ENCODE data around the gene SYT13.

The SYT13 gene

DNA sequence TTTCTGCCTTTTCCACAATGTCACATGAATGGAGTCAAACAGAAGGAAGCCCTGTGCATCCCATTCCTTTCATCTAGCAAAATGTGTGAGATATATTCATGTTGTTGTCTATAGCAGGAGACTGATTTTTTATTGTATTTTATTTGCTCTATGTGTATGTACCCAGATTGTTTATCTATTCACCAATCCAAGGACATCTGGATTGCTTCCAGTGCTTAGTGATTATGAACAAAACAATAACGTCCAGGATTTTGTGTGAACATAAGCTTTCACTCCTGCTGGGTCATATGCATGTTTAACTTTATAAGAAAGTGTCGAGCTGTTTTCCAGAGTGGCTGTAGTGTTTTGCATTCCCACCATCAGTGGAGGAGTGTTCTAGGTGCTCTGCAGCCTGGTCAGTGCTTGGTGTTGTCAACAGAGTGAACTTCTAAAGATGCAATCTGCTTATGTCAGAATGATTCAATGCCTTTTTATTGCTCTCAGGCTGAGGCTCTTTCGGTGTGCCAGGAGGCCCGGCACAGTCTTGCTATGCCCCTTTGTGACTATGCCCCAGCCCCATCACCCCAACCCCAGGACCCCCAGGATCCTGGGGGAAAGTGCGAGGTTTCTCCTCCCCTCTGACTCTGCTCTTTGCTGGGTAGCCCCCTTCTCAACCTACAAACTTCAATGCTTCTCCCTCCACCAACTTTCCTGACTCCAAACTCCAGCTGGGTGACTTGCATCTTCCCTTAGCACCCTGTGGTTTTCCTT is 19.9 kb upstream of the SYT13 start:
- DNase-seq: no peak

DNA sequence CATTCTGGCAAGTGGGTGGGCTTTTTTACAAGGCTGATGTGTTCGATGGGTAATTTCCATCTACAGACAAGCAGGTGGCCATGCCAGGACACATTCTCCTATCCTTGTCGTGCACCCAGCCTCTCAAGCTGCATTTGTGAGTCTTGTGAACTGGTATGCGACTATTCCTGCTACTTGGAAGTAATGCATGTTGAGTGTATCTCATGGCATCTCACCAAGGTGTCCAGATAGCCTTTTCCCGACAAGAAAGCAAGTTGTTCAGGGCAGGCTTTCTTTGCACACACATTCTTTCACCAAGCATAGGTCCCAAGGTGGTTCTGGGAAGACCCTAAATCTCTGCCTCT is 18.8 kb upstream of the SYT13 start:
- no peak for DNase-seq

DNA sequence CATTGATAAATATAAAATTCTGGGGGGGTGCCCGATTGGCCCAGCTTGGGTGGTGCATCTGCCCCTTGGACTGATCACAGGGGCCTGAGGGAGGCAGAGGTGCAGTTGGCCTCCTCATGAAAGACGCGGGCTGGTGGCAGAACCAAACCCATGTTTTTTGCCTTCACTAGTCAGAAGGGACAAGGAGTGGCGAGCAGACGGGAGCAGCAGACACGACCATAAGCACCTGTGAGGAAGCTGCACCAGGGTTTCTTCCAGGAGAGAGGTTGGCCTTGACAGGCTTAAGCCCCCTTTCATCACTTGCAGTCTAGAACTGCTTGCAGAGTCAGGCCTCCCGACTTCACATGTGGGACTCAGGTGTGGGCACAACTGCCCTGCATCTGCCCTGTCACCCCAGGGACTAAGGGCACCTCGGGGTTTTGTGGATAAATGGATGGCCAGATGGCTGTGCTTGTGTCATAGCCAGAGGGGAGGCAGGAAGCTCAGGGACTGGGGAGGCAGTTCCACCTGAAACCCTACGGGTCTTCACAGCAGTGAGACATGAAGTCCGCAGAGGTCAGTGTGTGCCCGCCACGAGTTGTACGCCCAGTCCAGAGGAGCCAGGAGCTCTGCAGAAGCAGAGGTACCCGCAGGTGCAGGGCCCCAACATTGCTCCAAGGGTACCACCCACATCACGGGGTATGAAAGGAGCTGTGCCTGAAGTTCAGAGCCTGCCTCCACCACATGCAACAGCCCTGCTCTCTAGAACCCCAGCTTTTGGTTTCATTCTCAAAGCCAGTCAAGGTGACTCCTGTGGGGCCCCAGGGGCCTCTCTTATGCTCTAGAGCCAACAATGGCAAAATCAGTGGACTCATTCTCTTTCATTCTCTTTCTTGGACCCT is 18.2 kb upstream of the SYT13 start:
- DNase-seq: no peak

DNA sequence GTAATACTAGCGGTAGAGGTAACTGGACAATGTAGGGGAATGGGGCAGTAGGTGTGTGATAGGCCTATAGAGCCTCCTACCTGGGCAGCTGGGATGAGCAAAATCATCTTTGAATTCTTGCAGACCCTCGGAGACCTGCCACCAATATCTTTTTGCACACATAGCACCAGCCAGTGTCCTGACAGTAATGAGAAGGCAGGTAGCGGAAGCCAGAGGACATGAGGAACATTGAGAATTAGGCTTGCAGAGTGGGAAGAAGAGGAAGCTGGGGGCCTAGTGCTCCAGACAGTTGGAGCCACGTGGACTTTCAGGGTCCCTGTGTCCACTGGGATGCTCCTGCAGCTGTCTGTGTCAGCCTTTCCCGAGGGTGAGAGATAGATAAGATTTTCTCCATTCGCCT is 17.2 kb upstream of the SYT13 start:
- no peak for DNase-seq

DNA sequence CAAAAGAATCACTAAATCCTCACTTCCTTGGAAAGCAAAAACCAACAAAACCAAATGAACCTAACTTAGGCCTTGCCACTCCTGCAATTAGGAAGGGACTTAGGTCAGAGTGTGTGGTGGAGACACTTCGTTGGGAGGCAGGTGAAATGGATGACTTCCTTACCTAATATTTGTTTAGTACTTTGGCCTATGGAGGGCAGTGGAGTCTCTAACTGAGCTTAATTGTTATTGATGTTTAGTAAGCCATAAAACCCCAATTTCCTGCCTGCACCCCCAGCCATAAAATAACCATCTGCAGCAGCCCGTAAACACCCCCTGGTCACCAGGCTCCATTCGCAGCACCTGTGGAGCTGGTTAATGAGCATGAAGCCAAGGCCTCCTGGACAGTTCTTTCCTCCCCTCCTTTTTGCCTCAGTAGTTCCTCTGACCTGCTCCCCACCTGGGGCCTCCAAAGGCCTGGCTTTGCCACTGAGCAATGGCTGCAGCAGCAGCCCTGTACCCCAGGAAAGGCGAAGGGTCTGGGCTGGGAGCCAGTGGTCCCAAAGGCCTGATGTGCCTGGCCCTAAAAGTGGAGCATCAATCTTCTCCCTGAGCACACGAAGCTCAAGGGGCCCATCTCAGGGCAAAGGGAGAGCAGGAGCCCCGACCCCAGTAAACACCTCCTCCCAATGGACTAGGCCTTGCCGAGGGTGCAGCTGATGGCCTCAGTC is 15.6 kb upstream of the SYT13 start:
- no peak for DNase-seq

DNA sequence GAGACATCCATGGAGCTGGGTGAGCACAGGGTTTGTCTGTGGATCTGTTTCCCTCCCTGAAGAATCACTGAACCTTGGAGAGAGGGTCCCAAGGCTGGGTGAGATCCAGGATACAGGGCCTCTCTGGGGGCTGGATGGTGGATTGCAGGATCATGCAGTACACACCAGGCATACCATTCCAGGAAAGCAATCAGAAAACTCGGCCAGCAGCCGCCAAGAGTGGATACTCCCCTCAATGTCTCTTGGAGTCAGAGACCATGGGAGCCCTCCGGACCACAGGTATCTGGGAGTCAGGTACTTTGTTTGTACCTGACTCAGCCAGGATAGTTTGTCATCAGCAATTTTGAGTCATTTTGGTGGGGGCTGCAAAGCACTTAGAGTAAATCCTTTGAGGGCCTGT is 14.6 kb upstream of the SYT13 start:
- no peak for DNase-seq

DNA sequence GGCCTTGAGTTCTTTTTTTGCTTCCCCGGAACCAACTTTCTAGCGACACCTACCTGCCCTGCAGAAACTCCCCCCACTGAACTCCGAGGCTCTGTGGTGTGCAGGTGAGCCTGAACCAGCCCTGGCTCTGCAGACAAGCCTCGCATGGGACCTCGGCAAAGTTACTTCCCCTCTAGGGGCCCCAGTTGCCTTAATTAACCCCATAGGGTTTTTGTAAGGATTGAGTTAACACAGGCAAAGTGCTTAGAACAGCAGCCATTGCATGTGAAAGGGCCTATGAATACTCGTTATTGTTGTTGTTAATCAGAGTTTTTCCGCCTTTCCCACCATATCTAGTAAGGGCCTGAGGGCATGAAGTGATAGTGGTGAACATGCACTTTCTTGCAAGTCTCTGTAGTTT is 12.6 kb upstream of the SYT13 start:
- no peak for DNase-seq

DNA sequence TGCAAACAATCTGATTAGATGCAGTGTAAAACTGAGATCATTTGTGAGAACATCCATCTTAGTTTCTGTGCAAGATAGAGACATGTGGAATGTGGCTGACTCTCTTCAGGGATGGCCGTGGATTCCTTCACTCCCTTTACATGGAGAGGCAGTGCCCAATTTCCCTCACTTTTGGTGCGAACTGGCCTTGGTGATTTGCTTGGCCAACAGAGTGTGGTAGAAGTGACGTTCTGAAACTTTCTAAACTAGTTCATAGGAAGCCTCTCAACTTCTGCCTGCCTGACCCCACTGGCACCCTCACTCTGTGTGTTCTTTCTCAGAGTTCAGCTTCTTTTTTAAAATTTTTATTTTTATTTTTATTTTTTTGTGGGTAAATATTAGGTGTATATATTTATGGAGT is 9.9 kb upstream of the SYT13 start:
- DNase-seq: no peak

DNA sequence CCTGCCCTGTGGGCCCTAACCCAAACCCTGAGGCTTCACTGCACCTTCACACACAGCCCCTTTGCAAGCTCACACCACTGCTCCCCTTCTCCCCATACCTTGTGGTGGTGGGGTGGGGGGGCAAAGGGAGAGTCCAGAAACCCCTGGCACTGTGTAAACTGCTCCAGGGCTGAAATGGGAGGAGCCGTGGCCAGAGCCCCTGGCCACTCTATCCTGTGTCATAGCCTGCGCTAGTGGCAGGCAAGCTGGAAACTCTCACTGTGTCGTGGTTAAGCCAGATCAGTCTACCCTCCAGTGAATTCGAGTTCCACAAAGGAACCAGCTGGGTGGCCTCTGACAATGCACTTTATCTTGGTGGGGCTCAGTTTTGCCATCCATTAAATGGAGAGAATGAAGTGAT is 8.4 kb upstream of the SYT13 start:
- DNase-seq: no peak

DNA sequence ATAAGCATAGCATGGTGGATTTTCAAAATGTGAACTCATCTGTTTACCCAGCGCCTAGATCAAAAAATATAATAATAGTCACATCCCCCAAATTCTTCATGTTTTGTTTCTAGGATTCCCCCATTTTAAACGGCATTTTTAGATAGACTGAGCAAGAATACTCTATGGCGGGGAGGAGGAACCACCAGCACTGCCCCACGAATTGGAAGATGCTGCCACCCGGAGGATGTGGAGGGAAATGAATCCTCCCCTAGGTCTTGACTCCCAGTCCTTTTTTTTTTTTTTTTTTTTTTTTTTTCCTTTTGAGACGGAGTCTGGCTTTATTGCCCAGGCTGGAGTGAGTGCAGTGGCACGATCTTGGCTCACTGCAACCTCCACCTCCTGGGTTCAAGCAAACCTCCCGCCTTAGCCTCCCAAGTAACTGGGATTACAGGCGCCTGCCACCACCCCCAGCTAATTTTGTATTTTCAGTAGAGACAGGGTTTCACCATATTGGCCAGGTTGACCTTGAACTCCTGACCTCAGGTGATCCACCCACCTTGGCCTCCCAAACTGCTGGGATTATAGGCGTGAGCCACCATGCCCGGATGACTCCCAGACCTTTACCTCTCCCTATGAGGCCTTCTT is 7.5 kb upstream of the SYT13 start:
- peak; percentile 66 to 79 for DNase-seq

DNA sequence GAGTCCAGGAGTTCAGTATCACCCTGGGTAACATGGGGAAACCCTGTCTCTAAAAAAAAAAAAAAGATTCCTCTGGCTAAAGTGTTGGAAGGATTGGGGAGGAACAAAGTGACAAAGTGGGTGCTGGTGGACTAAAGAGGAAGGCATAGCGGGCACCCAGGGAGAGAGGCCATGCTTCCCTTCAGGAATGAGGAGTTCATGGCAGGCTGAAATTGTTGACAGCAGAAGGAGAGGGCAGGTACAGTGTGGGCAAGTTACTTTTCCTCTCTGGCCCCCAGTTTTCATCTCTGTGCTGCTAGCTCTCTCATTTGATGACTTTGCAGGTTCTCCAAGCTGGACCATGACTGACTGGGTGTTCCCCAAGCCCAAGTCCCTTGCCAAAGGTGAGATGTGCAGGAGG is 4.4 kb upstream of the SYT13 start:
- no peak for DNase-seq

DNA sequence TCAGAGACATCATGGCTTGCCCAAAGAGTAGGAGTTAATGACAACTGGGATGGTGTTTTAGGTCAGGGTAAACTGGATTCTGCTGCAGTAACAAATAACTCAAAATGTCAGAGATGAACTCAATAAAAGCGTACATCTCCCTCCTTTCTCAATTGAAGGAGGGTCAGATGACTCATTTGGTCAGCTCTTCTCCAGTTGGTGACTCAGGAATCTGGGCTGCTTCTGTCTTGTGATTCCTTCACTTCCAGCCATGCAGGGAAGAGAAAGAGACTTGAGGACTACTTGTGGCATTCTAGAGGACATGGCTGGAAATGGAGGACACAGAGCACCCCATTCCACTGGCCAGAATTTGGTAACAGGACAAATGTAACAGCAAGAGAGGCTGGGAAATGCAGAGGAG is 3.2 kb upstream of the SYT13 start:
- no peak for DNase-seq

DNA sequence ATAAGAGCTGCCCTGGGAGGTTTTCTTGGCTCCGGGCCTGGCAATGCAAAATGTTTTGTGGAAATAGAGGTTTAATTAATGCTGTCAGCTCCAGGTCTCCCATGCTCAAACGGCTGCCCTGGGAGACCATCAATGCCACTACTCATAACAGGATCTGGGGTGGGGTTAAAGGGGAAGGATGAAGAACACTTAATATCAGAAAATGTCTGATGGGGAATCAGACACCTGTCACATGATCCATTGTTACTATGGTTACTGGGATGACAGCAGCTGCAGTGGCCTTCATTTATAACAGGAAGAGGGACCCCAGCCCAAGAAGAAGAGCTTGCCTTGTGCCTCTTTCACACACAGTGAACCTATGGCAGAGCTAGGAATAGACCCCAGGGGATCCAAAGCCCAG is 2.2 kb upstream of the SYT13 start:
- DNase-seq: peak in 1 of 2 experiments; percentile 28

DNA sequence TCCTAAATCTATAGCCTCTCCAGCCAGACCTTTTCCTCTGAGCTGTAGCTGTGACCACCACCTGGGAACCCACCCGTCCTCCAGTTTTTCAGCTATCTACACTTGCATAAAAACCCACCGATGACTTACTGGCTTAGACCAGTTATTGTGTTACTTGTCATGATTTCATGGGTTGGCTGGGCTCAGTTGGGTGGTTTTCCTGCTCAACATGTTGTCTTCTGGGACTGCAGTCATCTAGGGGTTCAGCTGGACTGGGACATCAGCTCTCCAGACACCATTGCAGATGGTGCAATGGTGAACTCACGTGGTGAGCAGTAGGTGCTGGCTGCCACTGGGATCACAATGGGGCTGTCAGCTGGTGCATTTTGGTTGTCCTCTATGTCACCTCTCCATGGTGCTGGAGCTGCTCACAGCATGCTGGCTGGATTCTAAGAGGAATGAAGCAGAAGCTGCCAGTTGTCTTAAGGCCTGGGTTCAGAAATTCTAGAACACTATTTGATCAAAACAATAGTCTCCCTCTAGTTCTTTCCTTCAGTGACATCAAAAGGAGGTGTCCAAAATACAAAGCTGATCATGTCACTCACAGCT is 1.3 kb upstream of the SYT13 start:
- no peak for DNase-seq

DNA sequence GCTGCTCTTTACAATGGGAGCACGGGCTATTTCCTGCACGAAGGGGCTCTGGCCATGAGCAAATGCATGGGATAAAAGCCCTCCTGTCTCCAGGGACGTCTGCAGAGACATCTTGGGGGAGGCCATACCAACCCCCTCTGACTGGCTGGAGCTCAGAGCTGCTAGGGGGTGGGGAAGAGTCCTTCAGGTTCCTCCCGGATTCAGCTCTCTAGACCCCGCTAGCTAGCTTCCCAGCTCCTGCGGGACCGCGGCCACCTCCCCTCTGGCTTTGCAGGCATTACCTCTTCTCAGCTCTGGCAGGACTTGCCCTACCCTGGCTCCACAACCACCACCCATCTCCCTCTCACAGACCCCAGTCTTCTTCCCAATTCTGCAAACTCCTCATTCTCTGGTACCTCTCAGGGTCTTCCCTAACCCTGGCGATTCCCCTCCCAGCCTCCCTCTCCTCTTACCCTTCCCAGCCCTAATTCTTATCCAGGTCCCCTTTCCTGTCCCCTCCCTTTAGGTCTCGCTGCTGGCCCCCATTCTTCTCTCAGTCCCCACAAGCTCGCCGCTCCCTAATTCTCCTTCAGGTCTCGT is 802 bp downstream of the SYT13 start:
- DNase-seq: peak in 1 of 2 experiments; percentile 11

DNA sequence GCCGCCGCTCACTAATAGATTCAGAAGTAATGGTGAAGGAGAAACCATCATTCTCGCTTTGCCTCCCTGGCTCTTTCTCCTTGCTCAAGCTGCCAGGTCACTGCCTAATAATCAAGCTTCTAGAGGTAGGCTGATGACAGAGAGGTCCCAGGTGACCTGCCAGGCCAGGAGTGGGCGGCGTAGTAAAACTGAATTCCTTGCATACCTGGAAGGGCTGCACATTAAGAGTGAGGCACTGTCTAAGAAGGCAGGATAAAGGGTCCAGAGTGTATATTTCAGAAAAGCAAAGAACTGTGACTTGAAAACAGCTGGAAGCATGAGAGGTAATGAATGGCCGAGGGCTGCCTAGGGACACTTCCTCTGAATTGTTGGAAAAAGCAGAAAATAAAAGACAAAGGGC is 4.1 kb downstream of the SYT13 start:
- DNase-seq: no peak

DNA sequence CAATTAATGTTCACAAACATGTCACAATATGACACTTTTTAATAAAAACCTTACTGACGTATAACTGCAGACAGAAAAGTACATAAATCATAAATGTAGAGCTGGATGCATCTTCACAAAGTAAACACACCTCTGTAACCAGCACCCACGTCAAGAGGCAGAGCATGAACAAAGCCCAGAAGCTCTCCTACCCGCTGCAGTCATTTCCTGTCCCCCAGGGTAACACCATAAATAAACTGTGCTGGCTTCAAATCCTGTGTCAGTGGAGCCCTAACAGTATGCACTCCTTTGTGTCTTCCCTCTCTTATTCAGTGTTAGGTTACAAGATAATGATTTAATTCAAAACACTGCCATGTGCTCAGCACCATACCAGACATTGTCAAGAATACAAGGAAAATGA is 5.7 kb downstream of the SYT13 start:
- no peak for DNase-seq

DNA sequence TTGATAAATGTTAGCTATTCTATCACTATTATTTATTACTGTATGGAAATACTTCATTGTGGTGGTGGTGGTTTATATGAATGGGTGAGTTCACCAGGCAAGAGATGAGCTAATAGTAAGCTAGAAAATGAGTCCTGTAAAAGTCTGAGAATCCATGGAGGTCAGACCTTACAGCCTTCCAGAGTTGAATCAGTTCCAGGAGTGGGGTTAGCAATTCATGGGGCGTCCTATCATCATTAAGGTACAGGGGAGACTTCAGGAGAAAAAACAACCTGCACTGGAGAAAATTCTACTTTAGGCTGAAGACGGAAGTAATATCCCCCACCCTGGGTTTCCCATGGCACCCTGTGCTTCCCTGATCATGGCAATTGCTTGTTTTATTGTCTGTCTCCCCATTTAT is 6.5 kb downstream of the SYT13 start:
- DNase-seq: no peak

DNA sequence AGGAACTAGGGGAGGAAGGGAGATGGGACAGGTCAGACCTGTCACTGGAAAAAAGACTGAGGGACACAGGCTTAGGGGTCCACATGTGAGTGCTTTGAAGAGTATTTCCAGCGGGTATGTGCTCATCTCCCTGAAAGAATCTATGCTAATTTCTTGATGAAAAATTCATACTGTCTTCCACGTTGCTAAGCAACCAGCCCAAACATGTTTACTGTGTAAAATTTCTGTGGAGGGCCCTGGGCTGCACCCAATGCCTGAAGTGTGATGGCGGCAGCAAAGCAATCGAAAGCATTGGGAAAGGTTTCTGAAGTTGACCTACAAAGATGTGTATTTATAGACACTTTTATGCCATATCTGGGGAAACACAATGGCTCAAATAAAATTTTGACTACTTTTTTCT is 7.4 kb downstream of the SYT13 start:
- DNase-seq: no peak

DNA sequence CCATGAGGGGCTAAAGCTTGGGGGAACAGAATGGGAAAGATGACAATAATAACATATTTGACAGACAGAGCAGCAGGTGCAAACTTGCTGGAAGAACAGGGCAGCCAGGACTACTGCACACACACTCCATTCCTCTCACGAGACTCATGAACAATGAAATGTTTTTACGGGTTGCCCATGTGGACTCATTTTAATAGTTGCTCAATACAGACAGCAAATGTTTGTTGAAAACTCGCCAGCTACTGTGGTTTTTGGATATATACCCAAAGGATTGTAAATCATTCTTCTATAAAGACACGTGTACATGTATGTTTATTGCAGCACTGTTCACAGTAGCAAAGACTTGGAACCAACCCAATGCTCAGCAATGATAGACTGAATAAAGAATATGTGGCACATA is 10.3 kb downstream of the SYT13 start:
- DNase-seq: no peak

DNA sequence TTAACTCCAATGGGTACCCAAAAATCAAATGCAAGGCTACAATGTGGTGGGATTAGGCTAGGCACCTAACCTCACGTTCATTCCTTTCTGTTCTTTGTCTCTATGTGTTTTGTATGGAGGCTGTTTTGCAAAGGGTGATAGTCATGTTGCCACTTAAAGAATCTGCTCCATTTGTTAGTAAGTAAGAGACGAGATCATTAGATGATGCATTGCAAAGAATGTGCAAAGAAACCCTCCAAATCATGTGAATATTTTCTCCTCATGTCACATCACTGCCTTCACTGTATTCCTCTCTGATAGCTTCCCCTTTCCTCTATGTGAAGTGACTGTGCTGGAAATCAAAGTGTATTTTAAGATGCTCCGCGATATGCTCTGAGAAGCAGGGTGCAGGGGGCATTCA is 11.9 kb downstream of the SYT13 start:
- no peak for DNase-seq

DNA sequence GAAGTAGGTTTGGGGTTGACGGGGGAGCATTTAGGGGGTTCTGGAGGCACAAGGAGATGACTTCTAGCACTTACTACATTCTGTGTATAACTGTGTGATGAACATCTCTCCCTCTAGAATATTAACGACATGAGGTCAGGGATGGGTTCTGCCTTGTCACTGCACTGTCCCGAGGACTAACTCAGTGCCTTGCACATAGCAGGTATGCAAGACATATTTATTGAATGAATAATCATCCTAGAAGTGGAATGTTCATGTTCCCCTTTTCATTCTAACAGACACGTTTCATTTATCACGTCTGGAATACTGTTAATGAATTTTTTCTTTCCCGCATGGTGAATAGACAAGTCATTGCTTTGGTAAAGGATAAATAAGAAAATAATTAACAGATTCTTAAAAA is 12.6 kb downstream of the SYT13 start:
- DNase-seq: no peak

DNA sequence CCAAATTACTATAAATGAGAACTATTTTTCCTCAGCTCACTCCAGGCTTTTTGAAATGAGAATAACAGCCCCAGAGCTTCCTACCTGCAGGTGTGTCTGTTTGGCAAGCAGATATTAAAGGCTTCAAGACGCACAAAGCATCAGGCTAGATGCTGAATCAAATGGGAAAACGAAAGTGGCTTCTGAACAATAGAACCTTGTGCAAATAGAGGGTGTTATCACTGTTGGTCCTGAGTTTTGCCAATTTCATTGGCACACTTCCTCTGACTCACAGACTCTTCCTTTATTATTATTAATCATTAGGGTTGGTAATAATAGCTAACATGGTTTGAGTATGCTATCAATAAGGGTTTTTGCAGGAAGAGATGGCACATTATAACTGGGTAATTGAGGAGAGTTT is 13.4 kb downstream of the SYT13 start:
- DNase-seq: no peak

All from NCI-H524 (cell line).